ENCODE results near the gene ARHGEF26. TPM values are rescaled to one million over a fixed set of nuclear protein-coding genes. Genes with fewer than 3 reads are reported as not detected.

Gene ARHGEF26
- total RNA-seq, 1 experiment from 2014 or later = 14.1 TPM

DNA sequence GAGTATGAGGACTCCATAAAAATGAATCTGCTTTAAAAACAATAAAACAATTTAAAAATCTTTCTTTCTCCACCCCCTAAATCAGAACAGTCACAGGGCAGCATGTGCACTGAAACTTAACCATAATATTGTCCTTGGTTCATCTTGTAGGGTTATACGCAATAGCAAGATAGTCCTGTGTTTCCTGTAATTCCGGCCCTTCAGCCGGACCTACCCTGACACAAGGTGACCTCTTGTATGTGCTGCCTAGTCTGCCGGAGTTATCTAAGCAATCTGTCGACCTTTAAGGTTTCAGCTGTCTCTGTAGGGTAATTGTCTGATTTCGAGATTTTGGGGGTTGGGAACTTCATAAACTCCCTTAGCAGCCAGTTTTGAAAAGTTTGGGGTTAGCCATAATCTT lies 103.2 kb downstream of the ARHGEF26 start (continued):
- TF ChIP-seq ZNF423 (CRISPR knock-in tag; IDR thresholded peaks at IDR 0.05) (no peak), CREM (CRISPR knock-in tag; IDR thresholded peaks at IDR 0.05) (no peak), GRHL2 (CRISPR knock-in tag; IDR thresholded peaks at IDR 0.05; ENCODE audit: insufficient replicate concordance, severe bottlenecking) (no peak), TCF7 (CRISPR knock-in tag; IDR thresholded peaks at IDR 0.05; ENCODE audit: low read depth) (no peak)
- TF ChIP-seq, protein P1, sequence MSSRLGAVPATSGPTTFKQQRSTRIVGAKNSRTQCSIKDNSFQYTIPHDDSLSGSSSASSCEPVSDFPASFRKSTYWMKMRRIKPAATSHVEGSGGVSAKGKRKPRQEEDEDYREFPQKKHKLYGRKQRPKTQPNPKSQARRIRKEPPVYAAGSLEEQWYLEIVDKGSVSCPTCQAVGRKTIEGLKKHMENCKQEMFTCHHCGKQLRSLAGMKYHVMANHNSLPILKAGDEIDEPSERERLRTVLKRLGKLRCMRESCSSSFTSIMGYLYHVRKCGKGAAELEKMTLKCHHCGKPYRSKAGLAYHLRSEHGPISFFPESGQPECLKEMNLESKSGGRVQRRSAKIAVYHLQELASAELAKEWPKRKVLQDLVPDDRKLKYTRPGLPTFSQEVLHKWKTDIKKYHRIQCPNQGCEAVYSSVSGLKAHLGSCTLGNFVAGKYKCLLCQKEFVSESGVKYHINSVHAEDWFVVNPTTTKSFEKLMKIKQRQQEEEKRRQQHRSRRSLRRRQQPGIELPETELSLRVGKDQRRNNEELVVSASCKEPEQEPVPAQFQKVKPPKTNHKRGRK (CRISPR knock-in tag; IDR thresholded peaks at IDR 0.05; ENCODE audit: borderline replicate concordance) = no peak
- TF ChIP-seq, protein P2, sequence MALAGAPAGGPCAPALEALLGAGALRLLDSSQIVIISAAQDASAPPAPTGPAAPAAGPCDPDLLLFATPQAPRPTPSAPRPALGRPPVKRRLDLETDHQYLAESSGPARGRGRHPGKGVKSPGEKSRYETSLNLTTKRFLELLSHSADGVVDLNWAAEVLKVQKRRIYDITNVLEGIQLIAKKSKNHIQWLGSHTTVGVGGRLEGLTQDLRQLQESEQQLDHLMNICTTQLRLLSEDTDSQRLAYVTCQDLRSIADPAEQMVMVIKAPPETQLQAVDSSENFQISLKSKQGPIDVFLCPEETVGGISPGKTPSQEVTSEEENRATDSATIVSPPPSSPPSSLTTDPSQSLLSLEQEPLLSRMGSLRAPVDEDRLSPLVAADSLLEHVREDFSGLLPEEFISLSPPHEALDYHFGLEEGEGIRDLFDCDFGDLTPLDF (CRISPR knock-in tag; IDR thresholded peaks at IDR 0.05) = no peak

DNA sequence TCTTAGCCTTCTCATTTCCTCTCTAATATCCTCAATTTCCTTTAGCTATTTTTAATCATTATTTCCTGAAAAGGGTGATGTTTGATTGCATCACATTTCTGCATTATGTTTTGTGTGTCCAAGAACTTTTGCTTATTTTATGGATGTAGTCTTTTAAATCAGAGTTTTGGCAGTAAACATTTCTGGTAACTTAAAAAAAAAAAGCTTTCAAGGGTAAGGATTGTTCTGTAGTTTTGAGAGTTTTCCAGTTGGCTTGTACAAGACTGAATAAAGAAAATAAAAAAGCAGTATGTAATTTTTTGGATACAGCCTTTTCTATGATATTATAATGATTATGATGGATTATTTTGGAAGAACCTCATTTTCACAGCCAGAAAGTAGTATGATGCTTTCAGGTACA lies 103.7 kb downstream of the ARHGEF26 start:
- Mint-ChIP-seq H3K36me3 (no peaks in the 10 kb centered on the region; the same call in 1 of the 2 replicates), H3K27ac (no peak overlapping the region), H3K9me3 (no peaks in the 10 kb centered on the region), H3K4me3 (no peak overlapping the region), H3K4me1 (peaks cover 5% of the 10 kb centered on the region; the same call in 1 of the 2 replicates), H3K27me3 (ENCODE audit: low read depth) (no peaks in the 10 kb centered on the region)
- POLR2A ChIA-PET = no interaction called here
- CTCF ChIA-PET = no interaction called here
- no peak for DNase-seq (ENCODE audit: low spot score)
- ATAC-seq = no peak
- TF ChIP-seq, protein P3, sequence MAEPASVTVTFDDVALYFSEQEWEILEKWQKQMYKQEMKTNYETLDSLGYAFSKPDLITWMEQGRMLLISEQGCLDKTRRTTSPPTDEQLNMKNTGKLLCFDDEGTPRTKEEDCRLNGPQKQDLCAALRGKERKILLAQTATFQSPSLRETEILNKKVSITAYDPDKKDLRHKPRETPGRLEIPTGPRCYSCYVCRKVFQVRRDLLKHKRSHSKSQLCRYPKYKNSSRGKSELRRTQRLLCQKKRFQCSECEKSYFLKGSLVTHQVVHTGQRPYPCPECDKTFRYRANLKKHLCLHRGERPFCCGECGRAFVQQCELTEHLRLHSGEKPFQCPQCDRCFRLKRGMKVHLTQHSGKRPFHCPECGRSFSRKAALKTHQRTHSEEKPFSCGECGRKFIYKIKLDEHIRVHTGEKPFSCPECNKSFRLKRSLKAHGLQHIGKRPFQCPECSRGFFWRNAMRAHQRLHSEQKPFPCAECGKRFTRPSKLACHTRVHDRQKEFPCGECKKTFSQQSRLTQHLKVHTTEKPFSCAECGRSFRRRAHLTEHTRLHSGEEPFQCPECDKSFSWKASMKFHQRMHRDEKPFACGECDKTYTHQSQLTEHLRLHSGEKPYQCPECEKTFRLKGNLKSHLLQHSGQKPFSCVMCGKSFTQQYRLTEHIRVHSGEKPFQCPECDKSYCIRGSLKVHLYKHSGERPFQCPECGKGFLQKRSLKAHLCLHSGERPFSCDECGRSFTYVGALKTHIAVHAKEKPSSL (CRISPR knock-in tag; conservative IDR thresholded peaks at IDR 0.05) = no peak
- TF ChIP-seq, protein P2 (CRISPR knock-in tag; IDR thresholded peaks at IDR 0.05) = no peak
- TF ChIP-seq, protein P4, sequence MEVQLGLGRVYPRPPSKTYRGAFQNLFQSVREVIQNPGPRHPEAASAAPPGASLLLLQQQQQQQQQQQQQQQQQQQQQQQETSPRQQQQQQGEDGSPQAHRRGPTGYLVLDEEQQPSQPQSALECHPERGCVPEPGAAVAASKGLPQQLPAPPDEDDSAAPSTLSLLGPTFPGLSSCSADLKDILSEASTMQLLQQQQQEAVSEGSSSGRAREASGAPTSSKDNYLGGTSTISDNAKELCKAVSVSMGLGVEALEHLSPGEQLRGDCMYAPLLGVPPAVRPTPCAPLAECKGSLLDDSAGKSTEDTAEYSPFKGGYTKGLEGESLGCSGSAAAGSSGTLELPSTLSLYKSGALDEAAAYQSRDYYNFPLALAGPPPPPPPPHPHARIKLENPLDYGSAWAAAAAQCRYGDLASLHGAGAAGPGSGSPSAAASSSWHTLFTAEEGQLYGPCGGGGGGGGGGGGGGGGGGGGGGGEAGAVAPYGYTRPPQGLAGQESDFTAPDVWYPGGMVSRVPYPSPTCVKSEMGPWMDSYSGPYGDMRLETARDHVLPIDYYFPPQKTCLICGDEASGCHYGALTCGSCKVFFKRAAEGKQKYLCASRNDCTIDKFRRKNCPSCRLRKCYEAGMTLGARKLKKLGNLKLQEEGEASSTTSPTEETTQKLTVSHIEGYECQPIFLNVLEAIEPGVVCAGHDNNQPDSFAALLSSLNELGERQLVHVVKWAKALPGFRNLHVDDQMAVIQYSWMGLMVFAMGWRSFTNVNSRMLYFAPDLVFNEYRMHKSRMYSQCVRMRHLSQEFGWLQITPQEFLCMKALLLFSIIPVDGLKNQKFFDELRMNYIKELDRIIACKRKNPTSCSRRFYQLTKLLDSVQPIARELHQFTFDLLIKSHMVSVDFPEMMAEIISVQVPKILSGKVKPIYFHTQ (CRISPR knock-in tag; IDR thresholded peaks at IDR 0.05) = no peak
- TF ChIP-seq, protein P5, sequence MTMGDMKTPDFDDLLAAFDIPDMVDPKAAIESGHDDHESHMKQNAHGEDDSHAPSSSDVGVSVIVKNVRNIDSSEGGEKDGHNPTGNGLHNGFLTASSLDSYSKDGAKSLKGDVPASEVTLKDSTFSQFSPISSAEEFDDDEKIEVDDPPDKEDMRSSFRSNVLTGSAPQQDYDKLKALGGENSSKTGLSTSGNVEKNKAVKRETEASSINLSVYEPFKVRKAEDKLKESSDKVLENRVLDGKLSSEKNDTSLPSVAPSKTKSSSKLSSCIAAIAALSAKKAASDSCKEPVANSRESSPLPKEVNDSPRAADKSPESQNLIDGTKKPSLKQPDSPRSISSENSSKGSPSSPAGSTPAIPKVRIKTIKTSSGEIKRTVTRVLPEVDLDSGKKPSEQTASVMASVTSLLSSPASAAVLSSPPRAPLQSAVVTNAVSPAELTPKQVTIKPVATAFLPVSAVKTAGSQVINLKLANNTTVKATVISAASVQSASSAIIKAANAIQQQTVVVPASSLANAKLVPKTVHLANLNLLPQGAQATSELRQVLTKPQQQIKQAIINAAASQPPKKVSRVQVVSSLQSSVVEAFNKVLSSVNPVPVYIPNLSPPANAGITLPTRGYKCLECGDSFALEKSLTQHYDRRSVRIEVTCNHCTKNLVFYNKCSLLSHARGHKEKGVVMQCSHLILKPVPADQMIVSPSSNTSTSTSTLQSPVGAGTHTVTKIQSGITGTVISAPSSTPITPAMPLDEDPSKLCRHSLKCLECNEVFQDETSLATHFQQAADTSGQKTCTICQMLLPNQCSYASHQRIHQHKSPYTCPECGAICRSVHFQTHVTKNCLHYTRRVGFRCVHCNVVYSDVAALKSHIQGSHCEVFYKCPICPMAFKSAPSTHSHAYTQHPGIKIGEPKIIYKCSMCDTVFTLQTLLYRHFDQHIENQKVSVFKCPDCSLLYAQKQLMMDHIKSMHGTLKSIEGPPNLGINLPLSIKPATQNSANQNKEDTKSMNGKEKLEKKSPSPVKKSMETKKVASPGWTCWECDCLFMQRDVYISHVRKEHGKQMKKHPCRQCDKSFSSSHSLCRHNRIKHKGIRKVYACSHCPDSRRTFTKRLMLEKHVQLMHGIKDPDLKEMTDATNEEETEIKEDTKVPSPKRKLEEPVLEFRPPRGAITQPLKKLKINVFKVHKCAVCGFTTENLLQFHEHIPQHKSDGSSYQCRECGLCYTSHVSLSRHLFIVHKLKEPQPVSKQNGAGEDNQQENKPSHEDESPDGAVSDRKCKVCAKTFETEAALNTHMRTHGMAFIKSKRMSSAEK (CRISPR knock-in tag; IDR thresholded peaks at IDR 0.05; ENCODE audit: borderline replicate concordance) = no peak
- TF ChIP-seq NR3C1 (CRISPR knock-in tag; conservative IDR thresholded peaks at IDR 0.05; ENCODE audit: low read depth) = no peak
- no peak for TF ChIP-seq ZNF416 (CRISPR knock-in tag; IDR thresholded peaks at IDR 0.05)
- TF ChIP-seq, protein P6, sequence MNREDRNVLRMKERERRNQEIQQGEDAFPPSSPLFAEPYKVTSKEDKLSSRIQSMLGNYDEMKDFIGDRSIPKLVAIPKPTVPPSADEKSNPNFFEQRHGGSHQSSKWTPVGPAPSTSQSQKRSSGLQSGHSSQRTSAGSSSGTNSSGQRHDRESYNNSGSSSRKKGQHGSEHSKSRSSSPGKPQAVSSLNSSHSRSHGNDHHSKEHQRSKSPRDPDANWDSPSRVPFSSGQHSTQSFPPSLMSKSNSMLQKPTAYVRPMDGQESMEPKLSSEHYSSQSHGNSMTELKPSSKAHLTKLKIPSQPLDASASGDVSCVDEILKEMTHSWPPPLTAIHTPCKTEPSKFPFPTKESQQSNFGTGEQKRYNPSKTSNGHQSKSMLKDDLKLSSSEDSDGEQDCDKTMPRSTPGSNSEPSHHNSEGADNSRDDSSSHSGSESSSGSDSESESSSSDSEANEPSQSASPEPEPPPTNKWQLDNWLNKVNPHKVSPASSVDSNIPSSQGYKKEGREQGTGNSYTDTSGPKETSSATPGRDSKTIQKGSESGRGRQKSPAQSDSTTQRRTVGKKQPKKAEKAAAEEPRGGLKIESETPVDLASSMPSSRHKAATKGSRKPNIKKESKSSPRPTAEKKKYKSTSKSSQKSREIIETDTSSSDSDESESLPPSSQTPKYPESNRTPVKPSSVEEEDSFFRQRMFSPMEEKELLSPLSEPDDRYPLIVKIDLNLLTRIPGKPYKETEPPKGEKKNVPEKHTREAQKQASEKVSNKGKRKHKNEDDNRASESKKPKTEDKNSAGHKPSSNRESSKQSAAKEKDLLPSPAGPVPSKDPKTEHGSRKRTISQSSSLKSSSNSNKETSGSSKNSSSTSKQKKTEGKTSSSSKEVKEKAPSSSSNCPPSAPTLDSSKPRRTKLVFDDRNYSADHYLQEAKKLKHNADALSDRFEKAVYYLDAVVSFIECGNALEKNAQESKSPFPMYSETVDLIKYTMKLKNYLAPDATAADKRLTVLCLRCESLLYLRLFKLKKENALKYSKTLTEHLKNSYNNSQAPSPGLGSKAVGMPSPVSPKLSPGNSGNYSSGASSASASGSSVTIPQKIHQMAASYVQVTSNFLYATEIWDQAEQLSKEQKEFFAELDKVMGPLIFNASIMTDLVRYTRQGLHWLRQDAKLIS (CRISPR knock-in tag; IDR thresholded peaks at IDR 0.05; ENCODE audit: borderline replicate concordance) = no peak
- no peak for TF ChIP-seq TEAD1 (CRISPR knock-in tag; IDR thresholded peaks at IDR 0.05)
- TF ChIP-seq, protein P7, sequence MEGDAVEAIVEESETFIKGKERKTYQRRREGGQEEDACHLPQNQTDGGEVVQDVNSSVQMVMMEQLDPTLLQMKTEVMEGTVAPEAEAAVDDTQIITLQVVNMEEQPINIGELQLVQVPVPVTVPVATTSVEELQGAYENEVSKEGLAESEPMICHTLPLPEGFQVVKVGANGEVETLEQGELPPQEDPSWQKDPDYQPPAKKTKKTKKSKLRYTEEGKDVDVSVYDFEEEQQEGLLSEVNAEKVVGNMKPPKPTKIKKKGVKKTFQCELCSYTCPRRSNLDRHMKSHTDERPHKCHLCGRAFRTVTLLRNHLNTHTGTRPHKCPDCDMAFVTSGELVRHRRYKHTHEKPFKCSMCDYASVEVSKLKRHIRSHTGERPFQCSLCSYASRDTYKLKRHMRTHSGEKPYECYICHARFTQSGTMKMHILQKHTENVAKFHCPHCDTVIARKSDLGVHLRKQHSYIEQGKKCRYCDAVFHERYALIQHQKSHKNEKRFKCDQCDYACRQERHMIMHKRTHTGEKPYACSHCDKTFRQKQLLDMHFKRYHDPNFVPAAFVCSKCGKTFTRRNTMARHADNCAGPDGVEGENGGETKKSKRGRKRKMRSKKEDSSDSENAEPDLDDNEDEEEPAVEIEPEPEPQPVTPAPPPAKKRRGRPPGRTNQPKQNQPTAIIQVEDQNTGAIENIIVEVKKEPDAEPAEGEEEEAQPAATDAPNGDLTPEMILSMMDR (IDR thresholded peaks at IDR 0.05) = no peak
- TF ChIP-seq TCF7 (CRISPR knock-in tag; IDR thresholded peaks at IDR 0.05; ENCODE audit: low read depth) = no peak
- no peak for TF ChIP-seq ZBTB21 (CRISPR knock-in tag; IDR thresholded peaks at IDR 0.05; ENCODE audit: borderline replicate concordance)
- TF ChIP-seq HMGA2 (CRISPR knock-in tag; IDR thresholded peaks at IDR 0.05) = no peak

Data from WTC11 (cell line).